Amniotic epithelial cell (primary cell): ENCODE results near the gene GPR31.

Experiments
- DNase-seq: peaks from one replicate; pipeline ENCODE4 v3.0.0-alpha.2; 2010; ENCODE audit warnings: low read depth

The GPR31 gene

GRCh38 chr6:167137881-167138280 lies 19.9 kb downstream of the GPR31 start:
- DNase-seq, result no peak

GRCh38 chr6:167137081-167137480 lies 20.7 kb downstream of the GPR31 start:
- DNase-seq, result no peak

- DNase-seq, result no peak
These were observed 21.4 kb downstream of the GPR31 start for GRCh38 chr6:167136376-167136775.

GRCh38 chr6:167134448-167135328 lies 23.1 kb downstream of the GPR31 start:
- no peak for DNase-seq

GRCh38 chr6:167130712-167131684 lies 26.8 kb downstream of the GPR31 start:
- no peak for DNase-seq

GRCh38 chr6:167130008-167130677 lies 27.6 kb downstream of the GPR31 start:
- no peak for DNase-seq

- no peak for DNase-seq
These were observed 28.2 kb downstream of the GPR31 start for GRCh38 chr6:167129562-167129961.

- DNase-seq, result no peak
These were observed 28.6 kb downstream of the GPR31 start for GRCh38 chr6:167129159-167129558.

GRCh38 chr6:167127785-167128531 lies 29.8 kb downstream of the GPR31 start:
- no peak for DNase-seq

- DNase-seq, result no peak
These were observed 31.9 kb downstream of the GPR31 start for GRCh38 chr6:167125855-167126349.

- no peak for DNase-seq
These were observed 32.4 kb downstream of the GPR31 start for GRCh38 chr6:167125410-167125809.

GRCh38 chr6:167124753-167125152 lies 33.0 kb downstream of the GPR31 start:
- no peak for DNase-seq

GRCh38 chr6:167122827-167123657 lies 34.7 kb downstream of the GPR31 start, which contains the start of gene CCR6:
Gene CCR6 (plus strand): TSS chr6:167123096. CDS start chr6:167136135, 13,039 bp downstream.
- DNase-seq, result no peak

GRCh38 chr6:167122041-167122826 lies 35.5 kb downstream of the GPR31 start:
- no peak for DNase-seq

- DNase-seq, result no peak
These were observed 36.4 kb downstream of the GPR31 start for GRCh38 chr6:167121335-167121841.

- no peak for DNase-seq
These were observed 37.2 kb downstream of the GPR31 start for GRCh38 chr6:167120583-167120903.

GRCh38 chr6:167119670-167120582 lies 37.9 kb downstream of the GPR31 start:
- DNase-seq, result no peak

- DNase-seq, result no peak
These were observed 38.9 kb downstream of the GPR31 start for GRCh38 chr6:167118839-167119238.
